Loucy (cell line): ENCODE measurements around the gene FTO.

Source experiments
- CTCF ChIP-seq: fragments of 200-600 bp; sonication (generic); conservative IDR thresholded peaks from 2 replicates; pipeline ENCODE4 v1.5.1; 2014; ENCODE audit warnings: mild to moderate bottlenecking, antibody characterized with exemption, low read length
- EZH2phosphoT487 ChIP-seq: fragments of 200-600 bp; IDR thresholded peaks from 2 replicates; pipeline ENCODE4 v1.6.1; 2018; ENCODE audit warnings: antibody characterized with exemption, mild to moderate bottlenecking, moderate library complexity, borderline replicate concordance

DNA sequence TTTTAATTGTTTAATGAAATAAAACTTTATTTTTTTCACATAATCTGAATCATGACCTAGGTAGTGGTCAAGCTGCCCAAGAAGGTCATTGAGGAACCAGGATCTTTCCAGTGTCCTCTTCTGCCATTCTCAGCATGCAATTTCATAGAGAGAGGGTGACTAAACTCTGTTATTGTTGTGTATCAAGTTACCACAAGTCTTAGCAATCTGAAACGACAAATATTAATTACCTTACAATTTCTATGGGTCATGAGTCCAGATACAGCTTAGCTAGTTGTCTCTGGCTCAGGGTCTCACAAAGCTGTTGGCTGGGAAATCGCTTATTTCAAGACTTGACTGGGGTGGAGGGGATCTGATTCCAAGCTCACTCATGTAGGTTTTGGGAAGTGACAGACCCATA lies 37.6 kb downstream of the FTO start:
- no peak for TF ChIP-seq CTCF
- no peak for TF ChIP-seq EZH2phosphoT487
